Endothelial cell of umbilical vein (primary cell): ENCODE results near the gene AXDND1. TPM values are rescaled to one million over a fixed set of nuclear protein-coding genes. Genes with fewer than 3 reads are reported as not detected.
"Not testable (repeated sequence)": the region's sequence is repeated elsewhere in the genome, so short reads cannot be mapped to it uniquely, and the experiment has no call there.

ENCODE experiments used
- BruUV-seq: library from RNA; stranded (reverse); fragments of 400-500 nt; replicated peaks from 2 replicates; lab custom pipeline; 2021; lab: Mats Ljungman, UMichigan
- CTCF ChIA-PET: fragments of 300-600, 350-600 bp; sonication (Branson Sonifier 250); formaldehyde crosslinking; loops from one replicate; lab custom pipeline; 2021; ENCODE audit warnings: antibody characterized with exemption, inconsistent platforms; lab: Charles Lee
- POLR2A ChIA-PET: fragments of 300-600, 350-600 bp; sonication (Branson Sonifier 250); formaldehyde crosslinking; loops from one replicate; lab custom pipeline; 2021; ENCODE audit warnings: antibody characterized with exemption, inconsistent platforms; lab: Charles Lee
- DNase-seq: peaks from one replicate; pipeline ENCODE4 v3.0.0-alpha.2; 2011; ENCODE audit warnings: low read depth, low spot score
- FAIRE-seq: peaks from 2 replicates; lab custom pipeline; 2011; peaks lifted over from hg19 to GRCh38; lab: Jason Lieb, UNC
- H2AFZ ChIP-seq: 2 replicates; pipeline ENCODE4 v1.6.0; 2012; ENCODE audit warnings: low read depth, low read length, control low read depth, inconsistent platforms
- H3K27ac ChIP-seq: 2 replicates; pipeline ENCODE4 v1.5.1; 2011; ENCODE audit warnings: low read depth, mild to moderate bottlenecking, control low read depth, low read length, moderate library complexity; ENCODE audit not compliant: insufficient read depth
- H3K27me3 ChIP-seq, 2 experiments: 2 replicates each; pipeline versions ENCODE4 v1.6.0 to v1.6.1; 2011; ENCODE audit warnings: low read length in 2 of 2, mixed read lengths in 1 of 2; ENCODE audit not compliant: control insufficient read depth in 2 of 2, insufficient read depth in 2 of 2
- H3K36me3 ChIP-seq, 2 experiments: 2 replicates in 1 of 2; 3 replicates in 1 of 2; pipeline ENCODE4 v1.5.1; 2011; ENCODE audit warnings: low read length in 2 of 2, mild to moderate bottlenecking in 1 of 2, moderate library complexity in 1 of 2; ENCODE audit not compliant: control insufficient read depth in 2 of 2, insufficient read depth in 2 of 2; ENCODE audit errors: extremely low read depth in 1 of 2
- H3K4me1 ChIP-seq: 3 replicates; pipeline ENCODE4 v1.5.1; 2011; ENCODE audit warnings: mild to moderate bottlenecking, low read length; ENCODE audit not compliant: control insufficient read depth, insufficient read depth; ENCODE audit errors: extremely low read depth
- H3K4me2 ChIP-seq: 2 replicates; pipeline ENCODE4 v1.6.1; 2011; ENCODE audit warnings: low read length, control low read depth, mixed read lengths; ENCODE audit not compliant: insufficient read depth
- H3K4me3 ChIP-seq, 3 experiments: fragments of 200-600 bp in 1 of 3; sonication (generic), shearing (Covaris generic) in 1 of 3; replicated peaks in 1 of 3; 2 replicates each; pipeline ENCODE4 v1.5.1; 2011 to 2016; ENCODE audit warnings: control low read depth in 3 of 3, low read length in 3 of 3, mild to moderate bottlenecking in 2 of 3, inconsistent platforms in 1 of 3, low read depth in 1 of 3, moderate library complexity in 1 of 3; ENCODE audit not compliant: insufficient read depth in 1 of 3
- H3K79me2 ChIP-seq: 2 replicates; pipeline ENCODE4 v1.6.0; 2012; ENCODE audit warnings: low read length, inconsistent platforms; ENCODE audit not compliant: control insufficient read depth, insufficient read depth
- H3K9ac ChIP-seq: replicated peaks from 2 replicates; pipeline ENCODE3; 2011; ENCODE audit warnings: low read length, control low read depth; ENCODE audit not compliant: insufficient read depth; ENCODE audit errors: extremely low read depth
- H3K9me1 ChIP-seq: replicated peaks from 3 replicates; pipeline ENCODE4 v1.6.0; 2011; ENCODE audit warnings: mild to moderate bottlenecking, low read length; ENCODE audit not compliant: control insufficient read depth, insufficient read depth; ENCODE audit errors: extremely low read depth
- H3K9me3 ChIP-seq: replicated peaks from 2 replicates; pipeline ENCODE4 v1.5.1; 2012; ENCODE audit warnings: low read length, inconsistent platforms; ENCODE audit not compliant: control insufficient read depth, insufficient read depth
- H4K20me1 ChIP-seq: replicated peaks from 2 replicates; pipeline ENCODE3; 2011; ENCODE audit warnings: mild to moderate bottlenecking, low read length; ENCODE audit not compliant: control insufficient read depth, insufficient read depth; ENCODE audit errors: extremely low read depth
- CTCF ChIP-seq, 2 donors: IDR thresholded peaks; 1 replicate in 1 of 2; 2 replicates in 1 of 2; pipeline ENCODE4 v1.5.1; 2011; ENCODE audit warnings: low read length in 2 of 2, mild to moderate bottlenecking in 2 of 2, moderate library complexity in 2 of 2, control low read depth in 1 of 2, inconsistent platforms in 1 of 2, low read depth in 1 of 2; ENCODE audit not compliant: insufficient read depth in 1 of 2; ENCODE audit errors: extremely low read depth in 1 of 2
- EZH2 ChIP-seq: IDR thresholded peaks from 2 replicates; pipeline ENCODE4 v1.6.1; 2012; ENCODE audit warnings: borderline replicate concordance, low read depth, mild to moderate bottlenecking, moderate library complexity, low read length, inconsistent platforms; ENCODE audit not compliant: severe bottlenecking
- FOS ChIP-seq: IDR thresholded peaks from 2 replicates; pipeline ENCODE4 v1.6.1; 2011; ENCODE audit warnings: mild to moderate bottlenecking, low read length, moderate library complexity, borderline replicate concordance; ENCODE audit not compliant: insufficient read depth
- GATA2 ChIP-seq: IDR thresholded peaks from 2 replicates; pipeline ENCODE4 v1.7.0; 2011; ENCODE audit warnings: low read depth, mild to moderate bottlenecking, moderate library complexity, mixed read lengths, low read length; ENCODE audit not compliant: insufficient read length, insufficient read depth
- JUN ChIP-seq: IDR thresholded peaks from 2 replicates; pipeline ENCODE4 v1.6.1; 2011; ENCODE audit warnings: borderline replicate concordance, low read depth; ENCODE audit not compliant: insufficient read length, insufficient read depth
- MAX ChIP-seq: IDR thresholded peaks from 2 replicates; pipeline ENCODE4 v1.6.1; 2011; ENCODE audit not compliant: insufficient read depth, insufficient read length
- MYC ChIP-seq: IDR thresholded peaks from one replicate; pipeline ENCODE4 v1.6.1; 2011; ENCODE audit warnings: mild to moderate bottlenecking, low read depth, low read length
- POLR2A ChIP-seq: IDR thresholded peaks from 2 replicates; pipeline ENCODE4 v1.6.1; 2012; ENCODE audit warnings: low read depth, mild to moderate bottlenecking, control low read depth, low read length
- POLR2AphosphoS5 ChIP-seq: IDR thresholded peaks from 2 replicates; pipeline ENCODE4 v1.6.1; 2012; ENCODE audit warnings: low read depth, mild to moderate bottlenecking, control low read depth, low read length, moderate library complexity; ENCODE audit not compliant: insufficient read depth
- dilution Hi-C: fragments of 300-500 bp; cut with MboI; formaldehyde crosslinking; loops from one replicate; pipeline ENCODE4 v1.15.0; 2019; ENCODE audit warnings: low sequenced_read_pairs; ENCODE audit not compliant: extremely low pct_ligation_motif_present
- intact Hi-C: fragments of 100-400 bp; cut with micrococcal nuclease; formaldehyde crosslinking; loops from one replicate; pipeline ENCODE4 v1.10.0; 2022
- polyA plus RNA-seq, 4 experiments: library from polyadenylated mRNA; depleted of rRNA in 3 of 4; stranded (reverse) in 3 of 4; unstranded in 1 of 4; fragments of >200 nt; gene quantifications; 2 replicates each; pipeline versions ENCODE4 v1.2.1 to v1.2.3, GENCODE V29; 2011 to 2012; ENCODE audit warnings: missing spikeins in 1 of 4
- total RNA-seq: library from RNA; stranded (reverse); gene quantifications from 2 replicates; pipeline ENCODE4 v1.2.3, GENCODE V29; 2021

Gene AXDND1
- total and polyA plus RNA-seq, 2 donors (not counting 3 experiments of a cell fraction or from before 2014, with no cell fraction given) = 0.17 TPM; not detected in 1

GRCh38 chr1:179448437-179449149, 82.8 kb downstream of the AXDND1 start:
- Histone ChIP-seq H3K4me2 (no peak overlapping the region), H3K36me3 (no peaks in the 10 kb centered on the region), H3K27ac (no peak overlapping the region), H3K9me3 (no peaks in the 10 kb centered on the region), H4K20me1 (no peaks in the 10 kb centered on the region), H2AFZ (no peak overlapping the region), H3K9ac (no peak overlapping the region), H3K4me1 (no peaks in the 10 kb centered on the region), H3K79me2 (no peaks in the 10 kb centered on the region), H3K9me1 (no peaks in the 10 kb centered on the region), H3K4me3 (no peak overlapping the region), H3K27me3 (no peaks in the 10 kb centered on the region)
- no peak for FAIRE-seq
- BruUV-seq = no TSS peak
- ChIA-PET POLR2A (no interaction called here), CTCF (interaction anchor here (0.8 to 1.9 kb wide), 5 partner anchors 35 to 369 kb away, joined by 3 to 24 read pairs (median 4); no protein-coding TSS in a partner anchor)
- DNase-seq = no peak
- dilution Hi-C loops (no loop called here), intact Hi-C loops (no loop called here)
- TF ChIP-seq POLR2AphosphoS5 = no peak
- TF ChIP-seq MYC = no peak
- TF ChIP-seq FOS = no peak
- no peak for TF ChIP-seq CTCF (IDR thresholded peaks at IDR 0.05; ENCODE audit: extremely low read depth in 1 of 2, insufficient read depth in 1 of 2, low read depth in 1 of 2, low read length in 2 of 2)
- TF ChIP-seq GATA2 = no peak
- TF ChIP-seq MAX = no peak
- no peak for TF ChIP-seq POLR2A
- TF ChIP-seq JUN = no peak
- no peak for TF ChIP-seq EZH2

GRCh38 chr1:179459606-179460206, 93.9 kb downstream of the AXDND1 start:
- intact Hi-C loops, H3K4me3 ChIP-seq, H3K27me3 ChIP-seq, DNase-seq, CTCF ChIA-PET, H3K9me1 ChIP-seq, H3K79me2 ChIP-seq, POLR2A ChIA-PET, dilution Hi-C loops, BruUV-seq, H4K20me1 ChIP-seq, H3K4me1 ChIP-seq, FAIRE-seq, H2AFZ ChIP-seq, H3K4me2 ChIP-seq, H3K36me3 ChIP-seq, H3K9me3 ChIP-seq, H3K9ac ChIP-seq, H3K27ac ChIP-seq: not testable (repeated sequence)
